AG09309 (cell line): ENCODE data around the gene GRIN3B.

Experiments used
- DNase-seq: peaks from one replicate; pipeline ENCODE4 v3.0.0-alpha.2; 2010; ENCODE audit warnings: low read depth
- H3K4me3 ChIP-seq: 2 replicates; pipeline ENCODE4 v1.5.1; 2011; ENCODE audit warnings: mild to moderate bottlenecking, low read depth, low read length, moderate library complexity; ENCODE audit not compliant: control insufficient read depth
- CTCF ChIP-seq: IDR thresholded peaks from 2 replicates; pipeline ENCODE4 v1.5.1; 2011; ENCODE audit warnings: mild to moderate bottlenecking, low read depth, low read length, inconsistent platforms; ENCODE audit not compliant: insufficient read depth, control insufficient read depth; ENCODE audit errors: missing control alignments

Gene GRIN3B

GRCh38 chr19:1053176-1054101 lies 53.2 kb downstream of the GRIN3B start:
- no peak for DNase-seq
- TF ChIP-seq CTCF = no peak
- no peak overlapping the region for H3K4me3 ChIP-seq

GRCh38 chr19:1054102-1055027 lies 54.1 kb downstream of the GRIN3B start:
- TF ChIP-seq CTCF = no peak
- H3K4me3 ChIP-seq = no peak overlapping the region
- DNase-seq = no peak

GRCh38 chr19:1055028-1055425 lies 54.8 kb downstream of the GRIN3B start:
- TF ChIP-seq CTCF = no peak
- H3K4me3 ChIP-seq = no peak overlapping the region
- DNase-seq = no peak

- TF ChIP-seq CTCF = no peak
- no peak for DNase-seq
- H3K4me3 ChIP-seq = no peak overlapping the region
Measured at GRCh38 chr19:1055886-1056620, 55.8 kb downstream of the GRIN3B start.

- no peak overlapping the region for H3K4me3 ChIP-seq
- TF ChIP-seq CTCF = no peak
- DNase-seq = no peak
Measured at GRCh38 chr19:1057176-1057855, 57.1 kb downstream of the GRIN3B start.
